NCI-H1417 treated with DMSO at 0.1 percent for 48 hours (cell line): ENCODE data around the gene RAB32.

Experiments used
- DNase-seq: peaks from one replicate; lab custom pipeline; 2025; lab: John Stamatoyannopoulos, UW

RAB32 gene

GRCh38 chr6:146582857-146583256, 39.2 kb downstream of the RAB32 start:
- DNase-seq: no peak

GRCh38 chr6:146583966-146584365, 40.3 kb downstream of the RAB32 start:
- no peak for DNase-seq

GRCh38 chr6:146587459-146587858, 43.8 kb downstream of the RAB32 start:
- no peak for DNase-seq

GRCh38 chr6:146590492-146590891, 46.9 kb downstream of the RAB32 start:
- DNase-seq: no peak

GRCh38 chr6:146592451-146592850, 48.8 kb downstream of the RAB32 start:
- DNase-seq: no peak

- DNase-seq: no peak
These were observed 50.4 kb downstream of the RAB32 start for GRCh38 chr6:146593986-146594385.

- no peak for DNase-seq
These were observed 50.9 kb downstream of the RAB32 start for GRCh38 chr6:146594495-146594894.

GRCh38 chr6:146595972-146596731, 52.5 kb downstream of the RAB32 start:
- DNase-seq: no peak

- no peak for DNase-seq
These were observed 55.3 kb downstream of the RAB32 start, which contains the start of gene ADGB for GRCh38 chr6:146598772-146599405. Gene ADGB (plus strand): TSS chr6:146598972. CDS start chr6:146599041, 69 bp downstream.

- no peak for DNase-seq
These were observed 57.7 kb downstream of the RAB32 start for GRCh38 chr6:146601352-146601751.

GRCh38 chr6:146602526-146602925, 58.9 kb downstream of the RAB32 start:
- DNase-seq: no peak
